Prostate gland (tissue), 2 donors: ENCODE measurements around the gene GTSE1.

Experiments
- POLR2A ChIP-seq: fragments of 450-650 bp; IDR thresholded peaks from one replicate; pipeline ENCODE4 v1.6.1; 2016; ENCODE audit warnings: antibody characterized with exemption, mild to moderate bottlenecking
- POLR2AphosphoS5 ChIP-seq: sonication (generic); formaldehyde crosslinking; IDR thresholded peaks from one replicate; pipeline ENCODE4 v1.6.1; 2017; ENCODE audit warnings: antibody characterized with exemption
- TF ChIP-seq, protein P1 (sequence below), 4 experiments: fragments of 200-600 bp in 2 of 4; fragments of 450-650 bp in 2 of 4; sonication (generic) in 2 of 4; IDR thresholded peaks; 1 replicate in 3 of 4; 2 replicates in 1 of 4; pipeline ENCODE4 v1.5.1; 2016 to 2019; ENCODE audit warnings: antibody characterized with exemption in 4 of 4, mild to moderate bottlenecking in 2 of 4, moderate library complexity in 2 of 4

DNA sequence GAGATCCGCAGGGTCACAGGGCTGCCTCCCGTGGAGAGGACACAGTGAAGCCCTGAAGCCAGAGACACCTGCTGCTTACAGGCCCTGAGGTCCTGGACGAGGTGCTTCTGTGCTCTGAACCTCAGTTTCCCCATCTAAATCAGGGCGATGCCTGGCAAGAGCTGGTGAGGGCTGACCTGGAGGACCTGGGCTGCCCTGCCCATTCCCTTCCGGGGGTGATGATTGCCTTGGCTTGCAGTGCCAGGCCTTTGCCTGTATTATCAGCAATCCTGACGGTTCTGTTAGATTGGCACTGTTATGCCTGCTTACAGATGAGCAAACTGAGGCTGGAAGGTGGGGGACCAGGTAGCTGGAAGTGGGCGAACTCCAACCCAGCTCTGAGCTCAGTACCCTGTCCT lies 7.8 kb upstream of the GTSE1 start:
- TF ChIP-seq, protein P1, sequence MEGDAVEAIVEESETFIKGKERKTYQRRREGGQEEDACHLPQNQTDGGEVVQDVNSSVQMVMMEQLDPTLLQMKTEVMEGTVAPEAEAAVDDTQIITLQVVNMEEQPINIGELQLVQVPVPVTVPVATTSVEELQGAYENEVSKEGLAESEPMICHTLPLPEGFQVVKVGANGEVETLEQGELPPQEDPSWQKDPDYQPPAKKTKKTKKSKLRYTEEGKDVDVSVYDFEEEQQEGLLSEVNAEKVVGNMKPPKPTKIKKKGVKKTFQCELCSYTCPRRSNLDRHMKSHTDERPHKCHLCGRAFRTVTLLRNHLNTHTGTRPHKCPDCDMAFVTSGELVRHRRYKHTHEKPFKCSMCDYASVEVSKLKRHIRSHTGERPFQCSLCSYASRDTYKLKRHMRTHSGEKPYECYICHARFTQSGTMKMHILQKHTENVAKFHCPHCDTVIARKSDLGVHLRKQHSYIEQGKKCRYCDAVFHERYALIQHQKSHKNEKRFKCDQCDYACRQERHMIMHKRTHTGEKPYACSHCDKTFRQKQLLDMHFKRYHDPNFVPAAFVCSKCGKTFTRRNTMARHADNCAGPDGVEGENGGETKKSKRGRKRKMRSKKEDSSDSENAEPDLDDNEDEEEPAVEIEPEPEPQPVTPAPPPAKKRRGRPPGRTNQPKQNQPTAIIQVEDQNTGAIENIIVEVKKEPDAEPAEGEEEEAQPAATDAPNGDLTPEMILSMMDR (IDR thresholded peaks at IDR 0.05): no peak
- TF ChIP-seq POLR2A (no peak), POLR2AphosphoS5 (no peak)
